Urothelium cell line (cell line): Measurements from ENCODE around the gene CPEB4.

Source experiments
- DNase-seq: peaks from one replicate; pipeline ENCODE4 v3.0.0; 2011; ENCODE audit warnings: low spot score, mixed read lengths
- FAIRE-seq: peaks from 2 replicates; lab custom pipeline; 2011; peaks lifted over from hg19 to GRCh38; lab: Jason Lieb, UNC

Gene CPEB4

GRCh38 chr5:173971681-173972345, 83.7 kb downstream of the CPEB4 start:
- FAIRE-seq (no peak), DNase-seq (no peak)

- FAIRE-seq, result no peak
- no peak for DNase-seq
Observed at GRCh38 chr5:173972607-173972924, 84.4 kb downstream of the CPEB4 start.

DNA sequence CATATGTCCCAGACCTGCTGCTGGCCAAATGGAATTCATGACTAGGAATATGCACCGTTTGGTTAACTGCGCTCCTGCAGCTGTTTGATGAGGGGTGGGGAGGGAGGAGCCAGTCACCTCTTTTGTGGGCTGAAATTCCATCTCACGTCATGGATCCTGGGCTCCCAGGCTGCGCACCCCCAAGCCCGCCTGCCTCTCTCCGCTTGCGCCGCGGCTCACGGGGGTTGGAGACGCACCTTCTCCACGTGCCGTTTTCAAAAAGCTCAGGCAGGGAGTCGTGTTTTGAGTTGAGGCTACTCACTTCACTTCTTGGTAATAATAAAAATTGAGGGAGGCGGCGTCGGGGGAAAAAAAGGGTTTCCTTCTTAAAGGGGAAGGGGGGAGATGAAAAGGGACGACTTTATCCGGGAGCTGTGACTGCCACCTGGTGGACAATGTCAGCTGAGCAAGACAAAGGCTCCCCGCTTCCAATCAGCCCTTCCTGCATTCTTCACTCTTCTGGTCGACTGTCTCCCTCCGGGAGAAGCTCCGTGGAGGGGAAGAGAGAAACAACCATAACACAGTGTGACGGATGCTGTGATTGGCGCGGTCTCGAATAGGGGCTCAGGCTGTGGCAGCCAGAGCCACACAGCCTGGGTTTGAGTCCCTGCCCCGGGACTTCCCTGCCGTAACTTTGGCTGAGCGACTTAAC, 84.9 kb downstream of the CPEB4 start:
- FAIRE-seq (no peak), DNase-seq (peak; percentile 82)

GRCh38 chr5:173973616-173973969, 85.4 kb downstream of the CPEB4 start:
- FAIRE-seq (no peak), DNase-seq (peak; percentile 33)

DNA sequence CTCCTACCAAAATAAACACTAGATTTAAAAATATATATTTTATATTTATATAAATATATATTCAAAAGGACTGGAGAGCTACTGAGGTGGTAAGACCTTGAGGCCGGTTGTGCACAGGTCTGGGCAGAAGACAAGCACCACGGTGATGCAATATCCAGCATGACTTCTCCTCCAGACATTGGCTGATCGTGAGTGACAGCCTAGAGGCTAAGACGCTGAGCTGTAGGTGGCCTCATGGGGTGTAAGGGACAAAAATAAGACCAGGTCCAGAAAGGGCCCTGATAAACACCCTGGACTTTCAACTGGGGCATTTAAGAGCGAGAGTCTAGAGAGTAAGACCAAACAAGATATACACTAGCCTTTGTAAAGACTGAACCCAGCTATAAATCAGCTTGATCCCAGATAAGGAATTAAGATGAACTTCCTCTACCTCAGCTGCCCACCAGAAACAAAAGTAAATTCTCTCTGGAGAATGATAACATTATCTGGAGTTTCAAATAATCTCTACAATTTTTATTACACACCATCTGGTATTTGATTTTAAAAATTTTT, 86.6 kb downstream of the CPEB4 start:
- FAIRE-seq (no peak), DNase-seq (no peak)

DNA sequence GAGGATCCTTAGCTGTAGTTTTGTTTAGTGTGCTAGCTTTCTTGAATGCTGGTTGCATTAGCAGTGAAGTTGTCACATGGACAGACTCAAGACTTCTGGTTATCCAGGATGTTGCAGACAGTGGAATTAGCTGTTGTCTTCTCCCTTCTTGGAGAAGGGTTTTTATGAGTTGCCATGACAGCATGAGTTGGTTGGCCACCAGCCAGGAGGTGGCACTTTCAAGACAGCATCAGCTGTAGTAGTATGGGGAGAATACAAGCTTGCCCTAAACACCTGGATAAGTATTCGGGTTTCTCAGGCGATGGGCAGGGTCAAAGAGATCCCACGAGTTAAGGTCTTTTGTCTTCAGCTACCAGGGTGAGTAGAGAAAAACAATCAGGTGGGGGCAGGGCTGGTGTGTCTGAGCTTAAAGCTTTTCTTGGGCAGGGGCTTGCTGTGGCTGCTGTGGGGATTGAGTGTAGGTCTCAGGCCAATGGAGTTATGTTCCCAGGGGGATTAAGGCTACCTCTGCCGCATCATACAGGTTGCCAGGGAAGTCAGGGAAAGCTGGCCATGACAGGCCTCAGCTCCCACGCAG, 93.1 kb downstream of the CPEB4 start:
- no peak for DNase-seq
- FAIRE-seq, result no peak

DNA sequence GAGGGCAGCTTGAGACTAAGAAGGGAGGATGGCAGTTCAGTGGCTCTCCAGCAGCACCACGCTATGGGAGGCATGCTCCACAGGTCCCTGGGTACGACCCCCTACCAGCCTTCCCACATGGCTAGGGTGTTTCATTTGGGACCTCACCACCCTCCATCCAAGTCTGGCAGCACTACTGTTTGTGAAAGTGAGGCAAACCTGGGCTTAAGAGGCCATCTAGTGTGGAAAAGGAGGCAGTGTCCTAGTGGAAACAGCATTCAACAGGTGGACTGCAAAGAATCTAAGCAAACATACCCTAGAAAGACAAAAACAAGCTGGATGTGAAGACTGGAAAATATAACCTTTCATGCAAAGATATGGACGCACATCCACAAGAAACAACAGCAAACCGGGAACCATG, 96.1 kb downstream of the CPEB4 start:
- DNase-seq (peak; percentile 37), FAIRE-seq (no peak)

GRCh38 chr5:173988554-173989431, 100.6 kb downstream of the CPEB4 start, which contains the start of gene C5orf47:
C5orf47 (plus strand) TSS chr5:173989170; CDS start chr5:173989264, 94 bp downstream.
- DNase-seq, result no peak
- FAIRE-seq, result no peak

DNA sequence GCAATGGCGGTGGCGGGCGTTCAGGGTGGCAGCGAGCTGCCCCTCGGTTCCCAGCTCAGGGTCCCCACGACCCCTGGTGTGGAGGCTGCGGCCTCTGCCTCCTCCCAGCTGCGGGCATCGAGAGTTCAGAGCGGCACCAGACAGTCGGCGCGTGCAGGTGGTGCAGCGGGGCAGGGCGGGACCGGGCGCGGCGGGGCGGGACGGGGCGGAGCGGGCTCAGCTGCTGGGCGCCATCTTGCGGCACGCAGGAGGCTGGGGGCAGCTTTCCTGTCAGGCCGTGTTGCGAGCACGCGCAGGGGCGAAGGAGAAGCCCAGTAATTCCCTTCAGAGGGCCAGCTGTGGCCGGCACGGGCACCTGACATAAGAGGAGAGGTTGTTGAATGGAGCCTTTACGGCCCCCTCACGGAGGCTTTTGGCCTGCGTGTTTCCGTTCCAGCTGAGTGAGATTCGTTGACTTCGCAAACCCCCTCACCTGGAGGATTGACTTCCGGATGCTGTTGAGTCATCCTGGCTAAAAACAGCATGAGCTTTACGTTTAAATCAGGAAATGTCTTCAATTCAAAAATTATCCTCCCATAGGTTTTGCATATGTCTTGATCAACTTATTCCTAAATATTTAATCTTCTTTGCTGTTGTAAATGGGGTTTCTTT, 101.4 kb downstream of the CPEB4 start:
- DNase-seq (no peak), FAIRE-seq (no peak)

DNA sequence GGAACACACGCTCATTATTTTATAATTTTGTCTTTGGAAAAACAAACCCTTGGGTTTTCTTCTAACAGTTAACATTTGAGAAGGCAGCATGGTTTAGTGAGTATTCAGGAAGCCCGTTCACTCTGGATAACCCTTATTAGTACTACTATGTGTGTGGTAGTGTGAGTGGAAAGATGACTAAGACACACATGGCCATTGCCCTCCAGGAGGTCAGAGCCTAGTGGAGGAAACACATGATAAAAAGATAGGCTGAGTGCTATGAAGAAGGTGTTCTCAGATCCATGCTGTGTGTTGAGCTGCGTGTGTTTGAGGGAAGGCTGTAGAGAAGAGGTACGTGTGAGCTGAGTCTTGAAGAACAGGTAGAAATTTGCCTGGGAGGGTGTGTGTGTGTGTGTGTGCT, 109.2 kb downstream of the CPEB4 start:
- FAIRE-seq, result no peak
- DNase-seq, result no peak

- no peak for FAIRE-seq
- no peak for DNase-seq
Observed at GRCh38 chr5:173998531-173998930, 110.4 kb downstream of the CPEB4 start.

DNA sequence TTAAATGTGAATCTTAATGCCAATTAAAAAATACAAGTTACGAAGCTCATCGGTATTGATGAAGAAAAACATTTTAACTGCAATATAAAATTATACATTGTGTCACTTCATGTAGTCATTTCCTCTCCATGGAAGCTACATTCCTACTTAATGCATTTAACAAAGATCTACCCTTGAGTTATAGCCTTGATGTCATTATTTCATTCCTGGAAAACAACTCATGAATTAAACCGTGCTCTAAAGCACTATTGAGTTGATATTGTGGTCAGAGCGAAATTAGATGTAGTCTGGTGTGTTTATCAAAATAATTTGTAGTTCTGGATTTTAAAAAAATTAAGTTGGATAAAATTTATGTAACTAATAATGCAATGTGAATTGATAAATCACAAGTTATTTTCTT, 111.9 kb downstream of the CPEB4 start:
- DNase-seq, result no peak
- FAIRE-seq, result no peak

GRCh38 chr5:174003795-174004194, 115.6 kb downstream of the CPEB4 start:
- no peak for DNase-seq
- no peak for FAIRE-seq

- DNase-seq (no peak), FAIRE-seq (no peak)
Observed at GRCh38 chr5:174008922-174009321, 120.8 kb downstream of the CPEB4 start.

DNA sequence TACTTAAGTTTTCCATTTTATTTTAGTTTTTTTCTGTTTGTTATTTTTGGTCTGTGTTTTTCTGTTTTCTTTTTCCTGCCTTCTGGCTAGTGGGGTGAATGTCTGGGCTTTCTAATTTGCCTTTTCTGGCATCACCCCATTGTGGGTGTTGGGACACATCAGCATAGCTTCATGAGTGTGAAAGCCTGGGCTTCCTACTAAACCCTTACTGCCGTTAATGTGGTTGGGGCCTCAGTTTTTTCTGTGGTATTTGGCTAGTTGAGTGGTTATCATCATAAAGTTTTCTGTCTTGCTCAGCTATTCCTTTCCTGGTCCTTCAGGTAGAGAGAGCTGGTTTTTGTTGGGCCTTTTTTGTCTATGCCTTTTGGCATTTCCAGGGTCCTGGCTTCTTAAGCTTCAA, 122.2 kb downstream of the CPEB4 start:
- no peak for FAIRE-seq
- no peak for DNase-seq

DNA sequence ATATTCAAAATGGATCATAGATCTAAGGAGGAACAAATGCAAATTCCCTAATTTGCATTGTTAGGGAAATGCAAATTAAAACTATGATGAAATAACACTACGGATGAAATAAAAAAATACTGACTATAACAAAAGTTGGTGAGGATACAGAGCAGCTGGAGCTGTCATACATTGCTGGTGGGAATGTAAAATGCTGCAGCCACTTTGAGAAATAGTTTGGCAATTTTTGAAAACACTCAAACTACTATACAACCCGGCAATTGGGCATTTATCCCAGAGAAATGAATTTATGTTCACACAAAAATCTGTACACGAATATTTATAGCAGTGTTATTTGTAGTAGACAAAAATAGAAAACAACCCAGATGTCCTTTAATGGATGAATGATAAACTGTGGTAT, 123.3 kb downstream of the CPEB4 start:
- FAIRE-seq (no peak), DNase-seq (no peak)
